ENCODE data around the gene CREB3L4. TPM values are rescaled to one million over a fixed set of nuclear protein-coding genes. Genes with fewer than 3 reads are reported as not detected.
"Not testable (repeated sequence)": the region's sequence is repeated elsewhere in the genome, so short reads cannot be mapped to it uniquely, and the experiment has no call there.

Gene CREB3L4
- total RNA-seq, 2 donors from 2014 or later, result 15.6 to 23.9 TPM

DNA sequence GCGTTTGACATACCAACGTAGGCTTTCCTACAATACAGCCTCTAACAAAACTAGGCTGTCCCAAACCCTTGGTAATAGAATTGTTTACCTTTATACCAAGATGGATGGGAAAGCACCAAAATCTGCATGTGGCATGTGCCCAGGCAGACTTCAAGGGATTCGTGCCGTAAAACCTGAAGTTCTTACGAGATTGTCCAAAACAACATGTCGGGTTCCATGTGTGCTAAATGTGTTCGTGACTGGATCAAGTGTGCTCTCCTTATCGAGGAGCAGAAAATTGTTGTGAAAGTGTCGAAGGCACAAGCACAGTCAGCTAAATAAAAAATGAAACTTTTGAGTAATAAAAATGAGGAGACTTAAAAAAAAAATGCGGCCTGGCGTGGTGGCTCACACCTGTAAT lies 27.9 kb downstream of the CREB3L4 start:
- Mint-ChIP-seq H3K9me3 (peaks cover 4% of the 10 kb centered on the region), H3K27ac (no peak overlapping the region), H3K4me3 (no peak overlapping the region), H3K4me1 (peaks cover 10% of the 10 kb centered on the region), H3K36me3 (ENCODE audit: low read depth) (peaks cover 45% of the 10 kb centered on the region), H3K27me3 (ENCODE audit: insufficient read depth) (no peaks in the 10 kb centered on the region)
- no peaks in the 10 kb centered on the region for H3K27me3 ChIP-seq (ENCODE audit: control insufficient read depth, insufficient read depth, low read length, poor library complexity, severe bottlenecking)
- no peak overlapping the region for H3K9ac ChIP-seq (ENCODE audit: extremely low read depth, low read length, poor library complexity, severe bottlenecking)
- TF ChIP-seq, protein P1, sequence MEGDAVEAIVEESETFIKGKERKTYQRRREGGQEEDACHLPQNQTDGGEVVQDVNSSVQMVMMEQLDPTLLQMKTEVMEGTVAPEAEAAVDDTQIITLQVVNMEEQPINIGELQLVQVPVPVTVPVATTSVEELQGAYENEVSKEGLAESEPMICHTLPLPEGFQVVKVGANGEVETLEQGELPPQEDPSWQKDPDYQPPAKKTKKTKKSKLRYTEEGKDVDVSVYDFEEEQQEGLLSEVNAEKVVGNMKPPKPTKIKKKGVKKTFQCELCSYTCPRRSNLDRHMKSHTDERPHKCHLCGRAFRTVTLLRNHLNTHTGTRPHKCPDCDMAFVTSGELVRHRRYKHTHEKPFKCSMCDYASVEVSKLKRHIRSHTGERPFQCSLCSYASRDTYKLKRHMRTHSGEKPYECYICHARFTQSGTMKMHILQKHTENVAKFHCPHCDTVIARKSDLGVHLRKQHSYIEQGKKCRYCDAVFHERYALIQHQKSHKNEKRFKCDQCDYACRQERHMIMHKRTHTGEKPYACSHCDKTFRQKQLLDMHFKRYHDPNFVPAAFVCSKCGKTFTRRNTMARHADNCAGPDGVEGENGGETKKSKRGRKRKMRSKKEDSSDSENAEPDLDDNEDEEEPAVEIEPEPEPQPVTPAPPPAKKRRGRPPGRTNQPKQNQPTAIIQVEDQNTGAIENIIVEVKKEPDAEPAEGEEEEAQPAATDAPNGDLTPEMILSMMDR (conservative IDR thresholded peaks at IDR 0.05), result no peak
- H3K9me3 ChIP-seq (ENCODE audit: control insufficient read depth, low read length), result no peaks in the 10 kb centered on the region
- H3K4me3 ChIP-seq (ENCODE audit: low read length), result no peak overlapping the region
- no peak for DNase-seq
- peaks cover 45% of the 10 kb centered on the region for H3K36me3 ChIP-seq (ENCODE audit: control insufficient read depth, insufficient read depth, low read length)
- H3K27ac ChIP-seq (ENCODE audit: low read depth, low read length), result no peak overlapping the region
- no peaks in the 10 kb centered on the region for H3K4me1 ChIP-seq (ENCODE audit: control insufficient read depth, insufficient read depth, low read length)
- WGBS, 2 experiments (ENCODE audit: insufficient coverage in 1 of 2, insufficient read length in 1 of 2), result 95 to 97% methylated on average over 11 of the region's 11 CpGs

DNA sequence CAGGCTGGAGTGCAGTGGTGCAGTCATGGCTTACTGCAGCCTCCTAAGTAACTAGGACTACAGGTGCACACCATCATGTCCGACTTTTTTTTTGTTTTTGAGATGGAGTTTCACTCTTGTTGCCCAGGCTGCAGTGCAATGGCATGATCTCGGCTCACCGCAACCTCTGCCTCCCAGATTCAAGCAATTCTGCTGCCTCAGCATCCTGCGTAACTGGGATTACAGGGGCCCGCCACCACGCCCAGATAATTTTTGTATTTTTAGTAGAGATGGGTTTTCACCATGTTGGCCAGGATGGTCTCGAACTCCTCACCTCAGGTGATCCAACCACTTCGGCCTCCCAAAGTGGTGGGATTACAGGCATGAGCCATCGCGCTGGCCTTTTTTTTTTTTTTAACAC lies 29.2 kb downstream of the CREB3L4 start:
- peaks cover 35% of the 10 kb centered on the region for H3K36me3 ChIP-seq (ENCODE audit: control insufficient read depth, insufficient read depth, low read length)
- 94 to 95% methylated on average over 6 to 8 of the region's 10 CpGs for WGBS, 2 experiments (ENCODE audit: insufficient coverage in 1 of 2, insufficient read length in 1 of 2)
- DNase-seq; H3K9me3 ChIP-seq (ENCODE audit: control insufficient read depth, low read length); H3K9me3 Mint-ChIP-seq; H3K27ac Mint-ChIP-seq; H3K9ac ChIP-seq (ENCODE audit: extremely low read depth, low read length, poor library complexity, severe bottlenecking); H3K4me3 ChIP-seq (ENCODE audit: low read length); H3K27me3 Mint-ChIP-seq (ENCODE audit: insufficient read depth); H3K4me1 ChIP-seq (ENCODE audit: control insufficient read depth, insufficient read depth, low read length); H3K27ac ChIP-seq (ENCODE audit: low read depth, low read length); H3K27me3 ChIP-seq (ENCODE audit: control insufficient read depth, insufficient read depth, low read length, poor library complexity, severe bottlenecking); H3K4me3 Mint-ChIP-seq; H3K4me1 Mint-ChIP-seq: not testable (repeated sequence)
- H3K36me3 Mint-ChIP-seq (ENCODE audit: low read depth), result peaks cover 35% of the 10 kb centered on the region

DNA sequence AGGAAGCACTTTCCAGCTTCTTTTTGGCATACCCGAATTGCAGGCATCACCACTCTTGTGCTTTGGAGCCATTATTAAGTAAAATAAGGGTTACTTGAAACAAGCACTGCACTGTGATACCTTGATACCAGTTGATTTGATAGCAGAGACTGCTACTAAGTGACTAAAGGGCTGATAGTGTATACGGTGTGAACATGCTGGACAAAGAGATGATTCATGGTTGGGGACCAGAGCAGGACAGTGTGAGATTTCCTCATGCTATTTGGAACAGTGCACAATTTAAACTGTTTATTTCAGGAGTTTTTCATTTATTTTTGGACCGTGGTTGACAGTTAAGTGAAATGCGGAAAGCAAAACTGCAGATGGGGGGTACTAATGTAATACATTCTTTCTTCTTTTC lies 32.7 kb downstream of the CREB3L4 start:
- Mint-ChIP-seq H3K36me3 (ENCODE audit: low read depth) (peaks cover 8% of the 10 kb centered on the region), H3K4me1 (no peaks in the 10 kb centered on the region), H3K4me3 (no peak overlapping the region), H3K9me3 (peaks cover 4% of the 10 kb centered on the region), H3K27me3 (ENCODE audit: insufficient read depth) (no peaks in the 10 kb centered on the region), H3K27ac (no peak overlapping the region)
- Histone ChIP-seq H3K27ac (ENCODE audit: low read depth, low read length) (no peak overlapping the region), H3K9ac (ENCODE audit: extremely low read depth, low read length, poor library complexity, severe bottlenecking) (no peak overlapping the region), H3K27me3 (ENCODE audit: control insufficient read depth, insufficient read depth, low read length, poor library complexity, severe bottlenecking) (no peaks in the 10 kb centered on the region), H3K4me3 (ENCODE audit: low read length) (no peak overlapping the region), H3K36me3 (ENCODE audit: control insufficient read depth, insufficient read depth, low read length) (peaks cover 3% of the 10 kb centered on the region), H3K4me1 (ENCODE audit: control insufficient read depth, insufficient read depth, low read length) (no peaks in the 10 kb centered on the region), H3K9me3 (ENCODE audit: control insufficient read depth, low read length) (no peaks in the 10 kb centered on the region)
- no peak for DNase-seq
- TF ChIP-seq, protein P1 (conservative IDR thresholded peaks at IDR 0.05), result no peak
- WGBS, 2 experiments (ENCODE audit: insufficient coverage in 1 of 2, insufficient read length in 1 of 2), result 96 to 98% methylated on average over 3 of the region's 4 CpGs

DNA sequence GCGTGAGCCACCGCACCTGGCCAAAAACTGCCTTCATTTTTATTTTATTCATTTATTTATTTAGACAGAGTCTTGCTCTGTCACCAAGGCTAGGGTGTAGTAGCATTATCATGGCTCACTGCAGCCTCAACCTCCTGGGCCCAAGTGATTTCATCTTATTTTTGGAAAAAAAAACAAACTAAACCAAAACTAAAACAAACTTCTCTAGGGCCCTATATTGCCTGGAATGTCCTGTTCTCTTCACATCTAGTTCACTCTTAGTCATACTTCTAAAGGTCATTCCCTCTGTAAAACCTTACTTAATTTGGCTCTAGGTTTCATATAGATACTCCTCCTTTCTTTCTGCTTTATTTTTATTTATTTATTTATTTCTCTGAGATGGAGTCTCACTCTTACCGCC lies 38.4 kb downstream of the CREB3L4 start:
- H3K9ac ChIP-seq (ENCODE audit: extremely low read depth, low read length, poor library complexity, severe bottlenecking), result no peak overlapping the region
- no peak overlapping the region for H3K4me3 ChIP-seq (ENCODE audit: low read length)
- no peaks in the 10 kb centered on the region for H3K27me3 Mint-ChIP-seq (ENCODE audit: insufficient read depth)
- no peak for DNase-seq
- no peaks in the 10 kb centered on the region for H3K36me3 ChIP-seq (ENCODE audit: control insufficient read depth, insufficient read depth, low read length)
- H3K27me3 ChIP-seq (ENCODE audit: control insufficient read depth, insufficient read depth, low read length, poor library complexity, severe bottlenecking), result no peaks in the 10 kb centered on the region
- no peak overlapping the region for H3K27ac ChIP-seq (ENCODE audit: low read depth, low read length)
- no peaks in the 10 kb centered on the region for H3K4me1 ChIP-seq (ENCODE audit: control insufficient read depth, insufficient read depth, low read length)
- WGBS, 2 experiments (ENCODE audit: insufficient coverage in 1 of 2, insufficient read length in 1 of 2), result 90 to 92% methylated on average over 2 to 3 of the region's 3 CpGs
- no peaks in the 10 kb centered on the region for H3K4me1 Mint-ChIP-seq
- TF ChIP-seq, protein P1 (conservative IDR thresholded peaks at IDR 0.05), result no peak
- H3K9me3 Mint-ChIP-seq, result no peaks in the 10 kb centered on the region
- H3K27ac Mint-ChIP-seq, result no peak overlapping the region
- H3K9me3 ChIP-seq (ENCODE audit: control insufficient read depth, low read length), result no peaks in the 10 kb centered on the region
- no peak overlapping the region for H3K4me3 Mint-ChIP-seq
- H3K36me3 Mint-ChIP-seq (ENCODE audit: low read depth), result no peaks in the 10 kb centered on the region
